GM18502 (cell line): ENCODE data around the gene FBXW7.

Experiments
- ATAC-seq: cut with Tn5 transposase; IDR thresholded peaks from one replicate; pipeline ENCODE4 v1.9.1; 2021; ENCODE audit warnings: mild to moderate bottlenecking; ENCODE audit not compliant: unreplicated experiment, poor library complexity

The FBXW7 gene

GRCh38 chr4:152306541-152306940 lies 229.4 kb downstream of the FBXW7 start:
- ATAC-seq, result no peak

GRCh38 chr4:152304220-152304619 lies 231.7 kb downstream of the FBXW7 start:
- ATAC-seq, result peak; percentile 89

- no peak for ATAC-seq
These were observed 234.5 kb downstream of the FBXW7 start for GRCh38 chr4:152301381-152301780.

- no peak for ATAC-seq
These were observed 236.3 kb downstream of the FBXW7 start for GRCh38 chr4:152299553-152299952.

GRCh38 chr4:152296386-152296785 lies 239.5 kb downstream of the FBXW7 start:
- ATAC-seq, result no peak

GRCh38 chr4:152294765-152295164 lies 241.1 kb downstream of the FBXW7 start:
- ATAC-seq, result no peak

GRCh38 chr4:152294331-152294730 lies 241.6 kb downstream of the FBXW7 start:
- no peak for ATAC-seq

GRCh38 chr4:152293527-152293926 lies 242.4 kb downstream of the FBXW7 start:
- no peak for ATAC-seq

- no peak for ATAC-seq
These were observed 245.4 kb downstream of the FBXW7 start for GRCh38 chr4:152290366-152290921.

GRCh38 chr4:152289941-152290340 lies 246.0 kb downstream of the FBXW7 start:
- no peak for ATAC-seq

GRCh38 chr4:152289541-152289940 lies 246.4 kb downstream of the FBXW7 start:
- ATAC-seq, result no peak

GRCh38 chr4:152283801-152284470 lies 252.0 kb downstream of the FBXW7 start:
- no peak for ATAC-seq

GRCh38 chr4:152281822-152282221 lies 254.1 kb downstream of the FBXW7 start:
- no peak for ATAC-seq

GRCh38 chr4:152281211-152281610 lies 254.7 kb downstream of the FBXW7 start:
- no peak for ATAC-seq

- ATAC-seq, result no peak
These were observed 256.7 kb downstream of the FBXW7 start for GRCh38 chr4:152279234-152279566.

- ATAC-seq, result peak; percentile 68
These were observed 257.2 kb downstream of the FBXW7 start for GRCh38 chr4:152278505-152279233.

- ATAC-seq, result no peak
These were observed 257.8 kb downstream of the FBXW7 start for GRCh38 chr4:152278172-152278504.

GRCh38 chr4:152277333-152277732 lies 258.6 kb downstream of the FBXW7 start:
- ATAC-seq, result no peak

GRCh38 chr4:152273343-152273742 lies 262.5 kb downstream of the FBXW7 start:
- no peak for ATAC-seq
